ENCODE data around the gene IL18R1.

IL18R1 gene

DNA sequence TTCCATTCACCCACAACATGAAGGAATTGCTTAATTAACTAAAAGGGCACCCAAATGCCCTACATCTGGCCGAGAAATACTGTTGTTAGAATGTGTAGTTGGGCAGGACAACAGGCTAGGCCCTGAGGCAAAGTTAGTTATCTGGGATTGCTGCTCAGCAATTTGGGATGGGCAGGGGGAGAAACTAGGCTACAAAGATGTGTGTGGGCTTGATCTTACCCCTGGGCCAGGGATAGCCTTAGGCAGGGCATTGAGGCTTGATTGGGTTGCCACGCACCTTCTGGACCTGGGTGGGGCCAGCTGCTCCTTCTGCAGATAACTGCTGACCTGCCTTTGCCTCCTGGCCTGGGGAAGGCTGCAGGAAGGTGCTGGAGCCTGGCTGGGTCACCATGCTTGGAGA, 76.8 kb downstream of the IL18R1 start:
- no peak for DNase-seq (ENCODE audit: low read depth in 1 of 2, low spot score in 1 of 2)

DNA sequence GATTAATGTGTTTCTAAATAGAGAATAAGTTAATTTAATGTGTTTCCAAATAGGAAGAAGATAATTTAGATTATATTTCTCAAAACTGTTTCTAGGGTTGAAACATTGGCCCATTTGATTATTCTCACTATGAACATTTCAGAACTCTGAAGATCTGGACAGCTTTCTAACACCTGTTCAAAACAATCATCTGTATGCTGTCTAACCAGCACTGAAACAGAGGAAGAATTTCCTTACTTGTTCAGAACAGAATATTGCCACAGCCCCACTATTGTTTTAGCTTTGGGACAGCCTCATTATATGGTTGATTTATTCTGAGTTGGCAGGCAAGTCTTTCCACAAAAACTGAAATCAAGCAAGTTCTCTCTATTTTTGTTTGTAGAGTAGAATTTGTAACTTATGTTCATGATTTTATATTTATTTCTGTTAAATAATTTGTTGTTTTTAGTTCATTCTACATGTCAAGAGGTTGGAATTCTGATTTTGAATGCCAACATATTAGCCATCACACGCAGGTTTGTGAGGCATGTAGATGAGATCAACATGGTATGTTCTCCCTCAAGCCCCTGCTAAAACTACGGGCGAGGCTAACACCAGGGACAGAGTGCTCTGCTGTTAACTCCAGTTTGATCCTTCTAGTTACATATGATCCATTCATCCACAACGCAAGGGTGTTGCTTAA, 78.5 kb downstream of the IL18R1 start:
- DNase-seq (ENCODE audit: low read depth in 1 of 2, low spot score in 1 of 2), result no peak

DNA sequence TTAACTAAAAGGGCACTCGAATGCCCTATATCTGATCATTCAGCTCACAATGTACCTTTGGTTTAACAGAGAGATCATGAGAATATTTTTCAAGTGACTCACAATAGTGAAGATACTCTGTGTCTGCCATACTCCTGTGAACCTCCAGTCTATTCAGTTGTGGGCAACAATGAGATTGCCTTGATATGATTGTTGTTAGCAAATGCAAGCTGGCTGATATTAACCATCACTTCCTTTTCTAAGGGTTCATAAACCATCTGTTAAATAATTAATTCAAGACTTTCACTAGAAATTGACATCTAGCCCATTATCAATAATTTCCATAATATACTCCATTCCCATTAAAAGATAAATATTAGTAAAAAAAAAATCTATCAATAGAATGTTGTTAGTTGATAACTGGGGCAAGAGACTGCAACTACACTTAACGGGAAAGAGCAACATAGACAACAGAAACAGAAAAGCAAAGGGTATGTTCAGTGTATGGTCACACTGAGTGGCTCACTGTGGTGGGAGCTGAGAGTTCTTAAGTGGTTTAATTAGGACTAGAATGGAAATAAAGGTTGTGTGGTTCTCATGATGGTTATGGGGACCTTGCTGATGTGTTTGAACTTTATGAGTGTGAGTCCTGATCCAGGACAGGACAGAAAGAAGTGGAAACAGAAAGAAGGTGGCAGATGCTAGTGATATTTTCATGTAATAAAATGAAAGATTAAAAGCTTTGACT, 79.2 kb downstream of the IL18R1 start:
- DNase-seq (ENCODE audit: low read depth in 1 of 2, low spot score in 1 of 2), result no peak

- DNase-seq (ENCODE audit: low read depth in 1 of 2, low spot score in 1 of 2), result no peak
Measured at GRCh38 chr2:102435741-102436140, 80.1 kb downstream of the IL18R1 start.

GRCh38 chr2:102436323-102436722, 80.7 kb downstream of the IL18R1 start:
- DNase-seq (ENCODE audit: low read depth in 1 of 2, low spot score in 1 of 2), result no peak

DNA sequence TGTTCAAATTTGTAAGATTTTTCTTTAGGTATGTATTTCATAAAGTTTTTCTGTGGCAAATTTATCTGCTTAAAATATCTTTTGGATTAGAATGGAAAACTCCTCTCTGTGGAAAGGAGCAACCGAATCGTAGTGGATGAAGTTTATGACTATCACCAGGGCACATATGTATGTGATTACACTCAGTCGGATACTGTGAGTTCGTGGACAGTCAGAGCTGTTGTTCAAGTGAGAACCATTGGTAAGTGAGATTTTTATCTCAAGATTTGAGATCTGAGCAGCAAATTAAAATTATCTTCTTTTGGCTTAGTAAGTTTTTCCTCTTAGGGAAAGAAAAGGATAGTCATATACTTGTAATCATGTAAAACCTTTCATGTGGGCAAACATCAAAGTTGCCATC, 81.5 kb downstream of the IL18R1 start:
- DNase-seq (ENCODE audit: low read depth in 1 of 2, low spot score in 1 of 2), result no peak

GRCh38 chr2:102438111-102438510, 82.5 kb downstream of the IL18R1 start:
- DNase-seq (ENCODE audit: low read depth in 1 of 2, low spot score in 1 of 2), result no peak

- DNase-seq (ENCODE audit: low read depth in 1 of 2, low spot score in 1 of 2), result no peak
Measured at GRCh38 chr2:102438578-102438977, 83.0 kb downstream of the IL18R1 start.

GRCh38 chr2:102439065-102439695, 83.6 kb downstream of the IL18R1 start:
- DNase-seq (ENCODE audit: low read depth in 1 of 2, low spot score in 1 of 2), result no peak

DNA sequence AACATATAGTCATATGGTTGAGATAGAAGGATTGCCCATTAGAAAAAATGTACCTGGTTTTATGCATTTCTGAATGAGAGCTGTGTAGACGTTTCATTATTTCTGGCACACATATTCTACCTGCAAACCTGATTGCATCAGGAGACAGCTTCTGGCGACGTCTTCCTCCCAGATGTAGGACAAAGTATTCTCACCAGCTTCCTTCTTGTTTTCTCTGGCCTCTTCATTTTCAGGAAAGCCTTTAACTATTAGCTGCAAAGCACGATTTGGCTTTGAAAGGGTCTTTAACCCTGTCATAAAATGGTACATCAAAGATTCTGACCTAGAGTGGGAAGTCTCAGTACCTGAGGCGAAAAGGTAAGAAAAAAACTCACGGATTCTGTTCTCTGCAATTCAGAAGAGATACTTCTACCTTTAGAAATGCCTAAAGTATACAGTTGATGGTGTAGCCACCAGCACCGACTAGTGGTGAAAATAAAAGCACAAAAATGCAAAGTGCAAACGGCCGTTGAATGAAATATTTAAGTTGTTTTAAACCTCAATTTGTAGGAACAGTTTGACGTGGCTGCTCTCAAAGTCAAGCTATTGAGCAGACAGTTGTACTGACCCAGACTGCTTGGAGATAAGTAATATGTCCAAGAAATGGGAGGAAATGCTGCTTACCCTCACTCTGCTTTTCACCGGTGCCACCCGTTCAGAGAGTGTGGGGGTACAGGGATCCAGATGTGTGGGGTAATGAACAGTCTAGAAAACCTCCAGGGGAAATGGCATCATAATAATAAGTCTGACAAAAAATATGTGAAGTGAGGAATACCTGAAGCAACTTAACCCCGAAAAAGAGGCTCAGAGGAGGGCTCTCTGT, 87.6 kb downstream of the IL18R1 start:
- peak in 1 of 2 donors; percentile 11 for DNase-seq (ENCODE audit: low read depth in 1 of 2, low spot score in 1 of 2)

DNA sequence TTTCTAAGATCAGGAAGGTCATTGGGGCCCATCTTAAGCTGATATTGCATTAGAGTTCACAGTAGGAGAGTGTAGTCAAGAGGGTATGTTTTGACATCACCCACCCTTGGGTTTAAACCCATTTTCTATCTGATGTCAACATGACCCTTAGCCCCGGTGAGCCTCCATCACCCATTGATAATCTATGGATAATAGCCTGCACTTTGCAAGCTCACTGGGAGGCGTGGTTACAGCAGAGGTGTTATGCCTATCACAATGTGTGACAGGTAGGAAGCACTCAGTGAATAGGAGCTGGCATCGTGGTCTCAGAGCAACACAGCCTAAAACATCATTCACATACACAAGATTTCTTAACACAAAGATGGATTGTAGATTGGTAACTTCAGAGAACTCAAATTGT, 88.6 kb downstream of the IL18R1 start:
- no peak for DNase-seq (ENCODE audit: low read depth in 1 of 2, low spot score in 1 of 2)

GRCh38 chr2:102446936-102447335, 91.3 kb downstream of the IL18R1 start:
- no peak for DNase-seq (ENCODE audit: low read depth in 1 of 2, low spot score in 1 of 2)

Measured in activated T-helper 1 cell treated with anti-CD3 and anti-CD28 coated beads, Interleukin-2, amount 50 U/mL, for 16 hours (primary cell).